BLaER1 (cell line): ENCODE results near the gene SLC52A3.

Experiments
- H3K27ac ChIP-seq: shearing (Covaris generic); formaldehyde crosslinking; 2 replicates; pipeline ENCODE4 v1.8.1; 2022
- H3K27me3 ChIP-seq: shearing (Covaris generic); formaldehyde crosslinking; 2 replicates; pipeline ENCODE4 v1.8.1; 2022
- H3K36me3 ChIP-seq: shearing (Covaris generic); formaldehyde crosslinking; 2 replicates; pipeline ENCODE4 v1.8.1; 2022
- H3K4me1 ChIP-seq: shearing (Covaris generic); formaldehyde crosslinking; 2 replicates; pipeline ENCODE4 v1.8.1; 2022
- H3K4me2 ChIP-seq: shearing (Covaris generic); formaldehyde crosslinking; 2 replicates; pipeline ENCODE4 v1.8.1; 2022
- H3K4me3 ChIP-seq: shearing (Covaris generic); formaldehyde crosslinking; 2 replicates; pipeline ENCODE4 v1.8.1; 2022
- H3K9ac ChIP-seq: shearing (Covaris generic); formaldehyde crosslinking; 2 replicates; pipeline ENCODE4 v1.8.1; 2022
- H3K9me3 ChIP-seq: shearing (Covaris generic); formaldehyde crosslinking; 2 replicates; pipeline ENCODE4 v1.8.1; 2022
- H4K20me1 ChIP-seq: shearing (Covaris generic); formaldehyde crosslinking; 2 replicates; pipeline ENCODE4 v1.8.1; 2022
- Cebpa-rat ChIP-seq: shearing (Covaris generic); IDR thresholded peaks from 2 replicates; pipeline ENCODE4 v1.8.1; 2022

SLC52A3 gene

GRCh38 chr20:771741-772464, 3.6 kb upstream of the SLC52A3 start:
- H3K4me2 ChIP-seq, result no peak overlapping the region
- H3K9me3 ChIP-seq, result peaks cover 4% of the 10 kb centered on the region
- no peak overlapping the region for H3K9ac ChIP-seq

DNA sequence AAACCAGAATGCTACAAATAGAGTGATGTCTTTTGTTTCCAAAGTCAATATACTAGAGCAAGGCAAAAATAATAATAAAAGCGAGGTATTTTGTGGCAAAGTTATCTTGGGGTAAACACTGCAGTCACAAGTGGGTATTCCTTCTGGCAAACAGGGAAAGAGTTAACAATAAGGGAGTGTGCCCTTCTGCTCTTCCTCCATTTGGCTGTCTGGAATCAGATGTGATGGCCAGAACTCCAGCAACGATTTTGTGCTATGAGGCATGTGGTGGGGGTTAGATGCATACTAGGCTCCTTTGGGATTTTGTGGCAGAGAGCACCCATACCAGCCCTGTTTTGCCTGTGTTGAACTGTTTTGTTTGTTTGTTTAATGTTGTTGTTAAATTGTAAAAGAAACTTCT, 2.4 kb upstream of the SLC52A3 start:
- no peak for TF ChIP-seq Cebpa-rat

More at GRCh38 chr20:771741-772464, 3.6 kb upstream of the SLC52A3 start:
- H3K4me3 ChIP-seq, result no peak overlapping the region
- H3K27me3 ChIP-seq, result no peaks in the 10 kb centered on the region
- H3K27ac ChIP-seq, result no peak overlapping the region
- no peaks in the 10 kb centered on the region for H3K36me3 ChIP-seq
- peaks cover 25% of the 10 kb centered on the region for H3K4me1 ChIP-seq
- no peak for TF ChIP-seq Cebpa-rat
- no peaks in the 10 kb centered on the region for H4K20me1 ChIP-seq

DNA sequence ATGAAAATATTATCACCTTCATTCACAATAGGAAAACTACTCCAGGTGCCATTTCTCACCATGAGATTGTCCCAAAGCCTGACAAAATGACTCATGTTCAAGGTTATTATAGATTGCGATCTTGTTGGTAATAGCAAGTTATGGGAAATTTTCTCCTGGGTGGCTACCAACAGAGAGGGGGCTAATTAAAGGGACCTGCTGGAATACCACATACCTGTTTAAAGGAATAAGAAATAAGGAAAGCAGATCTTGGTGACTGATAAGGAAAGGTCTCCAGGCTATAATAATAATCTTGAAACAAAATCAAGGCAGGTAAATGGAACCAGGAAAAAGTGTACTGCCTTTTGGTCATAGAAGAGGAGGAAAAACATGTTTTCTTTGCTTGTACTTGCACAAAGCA, 1.4 kb downstream of the SLC52A3 start:
- Histone ChIP-seq H3K36me3 (no peaks in the 10 kb centered on the region), H3K9me3 (peaks cover 4% of the 10 kb centered on the region), H3K27me3 (no peaks in the 10 kb centered on the region), H3K4me2 (no peak overlapping the region), H3K4me3 (no peak overlapping the region), H3K27ac (no peak overlapping the region), H4K20me1 (no peaks in the 10 kb centered on the region), H3K9ac (no peak overlapping the region), H3K4me1 (no peaks in the 10 kb centered on the region)
- no peak for TF ChIP-seq Cebpa-rat

More for the DNA sequence above, 2.4 kb upstream of the SLC52A3 start:
- Histone ChIP-seq H3K4me3 (no peak overlapping the region), H3K4me2 (no peak overlapping the region), H3K4me1 (peaks cover 25% of the 10 kb centered on the region), H4K20me1 (no peaks in the 10 kb centered on the region), H3K9me3 (peaks cover 4% of the 10 kb centered on the region), H3K36me3 (no peaks in the 10 kb centered on the region), H3K27ac (no peak overlapping the region), H3K27me3 (no peaks in the 10 kb centered on the region), H3K9ac (no peak overlapping the region)

- H3K4me2 ChIP-seq, result no peak overlapping the region
- no peaks in the 10 kb centered on the region for H3K27me3 ChIP-seq
- no peak overlapping the region for H3K4me3 ChIP-seq
- H3K9me3 ChIP-seq, result no peaks in the 10 kb centered on the region
- TF ChIP-seq Cebpa-rat, result no peak
- H3K9ac ChIP-seq, result no peak overlapping the region
- H3K36me3 ChIP-seq, result no peaks in the 10 kb centered on the region
- no peak overlapping the region for H3K27ac ChIP-seq
- no peaks in the 10 kb centered on the region for H4K20me1 ChIP-seq
- H3K4me1 ChIP-seq, result no peaks in the 10 kb centered on the region
Measured at GRCh38 chr20:764255-764654, 4.0 kb downstream of the SLC52A3 start.

DNA sequence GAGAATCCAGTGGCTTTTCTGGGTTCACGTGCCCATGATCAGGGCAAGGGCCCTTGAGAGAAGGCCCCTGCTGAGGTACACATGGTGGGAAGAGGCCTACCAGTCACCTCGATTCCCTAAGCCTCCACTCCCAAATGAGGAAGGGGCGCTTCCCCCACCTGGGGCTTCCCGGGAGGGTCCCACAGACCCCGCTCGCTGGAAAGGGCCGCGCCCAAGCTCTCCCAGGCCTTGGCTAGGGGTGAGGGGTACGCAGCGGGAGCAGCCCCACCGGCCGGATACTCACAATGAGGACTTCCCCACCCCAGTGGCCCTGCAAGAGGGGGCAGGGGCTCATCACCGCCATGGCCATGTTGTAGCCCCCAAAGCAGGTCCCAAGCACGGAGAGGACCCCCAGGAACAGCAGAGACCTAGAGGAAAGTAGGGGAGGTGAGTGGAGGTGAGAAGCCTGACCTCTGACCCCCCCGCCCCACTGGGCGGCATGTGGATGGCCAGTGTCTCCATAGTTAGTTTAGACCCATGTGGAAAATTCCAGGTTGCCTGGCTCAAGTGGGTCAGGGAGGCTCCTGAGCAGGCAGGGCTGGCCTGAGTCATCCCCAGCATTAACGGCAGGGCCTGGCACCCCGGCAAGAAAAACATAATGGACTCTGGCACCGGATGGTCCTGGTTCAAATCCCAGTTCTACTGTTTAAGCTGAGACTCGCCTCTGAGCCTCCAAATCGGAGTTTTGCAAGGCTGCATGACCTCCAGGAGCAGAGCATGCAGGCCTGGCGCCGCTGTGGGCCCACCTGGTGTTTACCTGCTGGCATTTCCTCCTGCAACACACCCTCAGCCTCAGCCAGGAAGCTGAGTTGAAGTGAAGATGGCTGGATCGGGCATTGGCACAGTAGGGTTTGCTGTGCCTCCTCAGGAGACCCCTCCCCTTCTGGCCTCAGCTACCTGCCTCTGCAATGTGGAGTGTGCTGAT, 6.6 kb downstream of the SLC52A3 start:
- TF ChIP-seq Cebpa-rat, result no peak
- no peak overlapping the region for H3K9ac ChIP-seq
- no peaks in the 10 kb centered on the region for H4K20me1 ChIP-seq
- H3K27me3 ChIP-seq, result no peaks in the 10 kb centered on the region
- H3K4me2 ChIP-seq, result no peak overlapping the region
- no peaks in the 10 kb centered on the region for H3K9me3 ChIP-seq
- no peak overlapping the region for H3K4me3 ChIP-seq
- H3K36me3 ChIP-seq, result no peaks in the 10 kb centered on the region
- H3K4me1 ChIP-seq, result peaks cover 13% of the 10 kb centered on the region
- no peak overlapping the region for H3K27ac ChIP-seq

DNA sequence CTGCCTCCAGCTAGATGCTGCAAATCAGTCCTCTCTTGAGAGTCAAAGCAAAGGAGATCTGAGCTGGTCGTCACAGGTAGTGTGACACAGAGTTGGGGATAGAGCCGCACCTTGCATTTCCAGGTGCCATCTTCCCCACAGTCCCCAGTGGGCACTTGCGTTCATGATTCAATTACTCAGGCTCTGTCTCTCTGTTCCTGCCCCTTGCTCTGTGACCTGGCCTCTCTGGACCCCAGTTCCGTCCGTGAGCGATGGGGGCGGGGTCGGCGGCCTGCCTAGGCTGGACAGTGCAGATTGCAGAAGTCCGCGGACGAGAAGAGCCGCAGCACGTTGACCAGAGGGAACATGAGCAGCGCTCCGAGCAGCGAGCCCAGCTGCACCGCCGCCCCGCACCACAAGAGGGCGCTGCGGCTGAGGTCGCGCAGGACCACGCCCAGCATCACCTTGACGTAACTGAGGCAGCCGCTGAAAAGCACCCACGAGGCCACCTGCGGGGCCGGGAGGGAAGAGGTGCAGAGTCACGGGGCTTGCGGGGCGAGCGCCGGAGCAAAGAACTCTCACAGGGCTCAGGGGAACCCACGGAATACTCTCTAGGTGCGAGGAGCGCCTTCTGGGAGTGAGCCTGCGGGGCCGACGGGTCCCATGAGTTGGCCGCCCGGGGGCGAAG, 7.4 kb downstream of the SLC52A3 start:
- H3K36me3 ChIP-seq, result no peaks in the 10 kb centered on the region
- H3K4me2 ChIP-seq, result no peak overlapping the region
- no peak overlapping the region for H3K9ac ChIP-seq
- TF ChIP-seq Cebpa-rat, result no peak
- no peaks in the 10 kb centered on the region for H3K9me3 ChIP-seq
- H4K20me1 ChIP-seq, result no peaks in the 10 kb centered on the region
- H3K4me1 ChIP-seq, result peaks cover 13% of the 10 kb centered on the region
- H3K27me3 ChIP-seq, result no peaks in the 10 kb centered on the region
- no peak overlapping the region for H3K27ac ChIP-seq
- no peak overlapping the region for H3K4me3 ChIP-seq

- H3K4me2 ChIP-seq, result peak overlapping the region; percentile 48
- H3K36me3 ChIP-seq, result no peaks in the 10 kb centered on the region
- H4K20me1 ChIP-seq, result no peaks in the 10 kb centered on the region
- no peaks in the 10 kb centered on the region for H3K27me3 ChIP-seq
- peaks cover 25% of the 10 kb centered on the region for H3K4me1 ChIP-seq
- no peak overlapping the region for H3K4me3 ChIP-seq
- H3K9me3 ChIP-seq, result no peaks in the 10 kb centered on the region
- no peak for TF ChIP-seq Cebpa-rat
- H3K9ac ChIP-seq, result no peak overlapping the region
- H3K27ac ChIP-seq, result no peak overlapping the region
Measured at GRCh38 chr20:757506-757905, 10.8 kb downstream of the SLC52A3 start.

GRCh38 chr20:755941-756340, 12.4 kb downstream of the SLC52A3 start:
- H3K4me1 ChIP-seq, result peaks cover 28% of the 10 kb centered on the region
- no peak overlapping the region for H3K4me3 ChIP-seq
- no peak overlapping the region for H3K27ac ChIP-seq
- no peaks in the 10 kb centered on the region for H3K36me3 ChIP-seq
- no peaks in the 10 kb centered on the region for H3K27me3 ChIP-seq
- TF ChIP-seq Cebpa-rat, result no peak
- H3K4me2 ChIP-seq, result no peak overlapping the region
- no peaks in the 10 kb centered on the region for H4K20me1 ChIP-seq
- no peaks in the 10 kb centered on the region for H3K9me3 ChIP-seq
- no peak overlapping the region for H3K9ac ChIP-seq

GRCh38 chr20:754904-755303, 13.4 kb downstream of the SLC52A3 start:
- H3K27ac ChIP-seq, result no peak overlapping the region
- H3K4me1 ChIP-seq, result peaks cover 37% of the 10 kb centered on the region
- no peak for TF ChIP-seq Cebpa-rat
- no peaks in the 10 kb centered on the region for H3K9me3 ChIP-seq
- no peak overlapping the region for H3K9ac ChIP-seq
- no peak overlapping the region for H3K4me3 ChIP-seq
- no peaks in the 10 kb centered on the region for H3K36me3 ChIP-seq
- no peaks in the 10 kb centered on the region for H4K20me1 ChIP-seq
- H3K27me3 ChIP-seq, result no peaks in the 10 kb centered on the region
- no peak overlapping the region for H3K4me2 ChIP-seq
